Stimulated activated CD4-positive, alpha-beta T cell treated with anti-CD3 and anti-CD28 coated beads, Interleukin-12 subunit alpha, Interleukin-12 subunit beta, amount 100 ng/mL, for 24 hours (primary cell): ENCODE results near the gene SYVN1.
"Not testable (repeated sequence)": the region's sequence is repeated elsewhere in the genome, so short reads cannot be mapped to it uniquely, and the experiment has no call there.

Source experiments
- DNase-seq, 2 experiments: peaks; one replicate each; pipeline ENCODE4 v3.0.0-alpha.2; 2020; ENCODE audit warnings: low read depth in 2 of 2

The SYVN1 gene

GRCh38 chr11:65151331-65151899, 17.1 kb upstream of the SYVN1 start:
- no peak for DNase-seq

GRCh38 chr11:65150509-65151299, 16.4 kb upstream of the SYVN1 start:
- no peak for DNase-seq

- DNase-seq, result not testable (repeated sequence)
These were observed 15.8 kb upstream of the SYVN1 start for GRCh38 chr11:65150131-65150508.

DNA sequence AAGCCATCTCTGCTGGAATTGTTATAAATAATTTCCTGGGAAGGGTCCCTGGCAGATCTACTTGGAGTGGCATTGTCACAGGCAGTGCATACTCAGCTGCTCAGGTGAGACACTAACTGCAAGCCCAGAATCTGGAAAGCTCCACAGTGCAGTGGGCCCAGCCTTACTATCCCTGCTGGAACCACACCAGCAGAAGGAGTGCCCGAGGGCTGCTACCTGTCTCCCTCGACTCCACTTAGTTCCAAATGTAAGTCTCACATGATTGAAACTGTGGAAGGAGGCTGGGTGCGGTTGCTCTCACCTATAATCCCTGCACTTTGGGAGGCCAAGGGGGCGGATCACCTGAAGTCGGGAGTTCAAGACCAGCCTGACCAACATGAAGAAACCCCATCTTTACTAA, 14.3 kb upstream of the SYVN1 start:
- DNase-seq, result no peak

- no peak for DNase-seq
These were observed 13.2 kb upstream of the SYVN1 start for GRCh38 chr11:65147352-65148075.

GRCh38 chr11:65141896-65142494, 7.7 kb upstream of the SYVN1 start:
- DNase-seq, result no peak

DNA sequence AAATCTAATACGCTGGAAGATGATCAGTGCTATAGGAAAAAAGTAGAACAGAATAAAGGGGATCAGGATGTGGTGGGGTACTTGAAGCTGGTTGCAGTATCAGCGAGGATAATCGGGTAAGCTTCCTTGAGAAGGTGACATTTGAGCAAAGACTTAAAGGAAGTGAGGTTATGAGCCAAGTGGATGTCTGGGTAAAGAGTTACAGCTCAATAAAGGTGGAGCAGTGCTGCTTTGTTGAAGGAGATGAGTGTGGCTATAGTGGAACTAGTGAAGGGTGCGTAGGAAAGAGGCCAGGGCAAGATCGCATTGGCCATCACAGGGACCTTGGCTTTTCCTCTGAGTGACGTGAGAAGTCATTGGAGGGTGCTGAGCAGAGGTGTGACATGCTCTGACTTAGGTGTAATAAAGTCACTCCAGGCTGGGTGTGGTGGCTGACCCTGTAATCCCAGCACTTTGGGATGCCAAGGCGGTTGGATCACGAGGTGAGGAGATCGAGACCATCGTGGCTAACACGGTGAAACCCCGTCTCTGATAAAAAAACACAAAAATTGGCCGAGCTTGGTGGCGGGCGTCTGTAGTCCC, 2.3 kb upstream of the SYVN1 start:
- no peak for DNase-seq

- no peak for DNase-seq
These were observed 1.4 kb upstream of the SYVN1 start for GRCh38 chr11:65135633-65136145.

DNA sequence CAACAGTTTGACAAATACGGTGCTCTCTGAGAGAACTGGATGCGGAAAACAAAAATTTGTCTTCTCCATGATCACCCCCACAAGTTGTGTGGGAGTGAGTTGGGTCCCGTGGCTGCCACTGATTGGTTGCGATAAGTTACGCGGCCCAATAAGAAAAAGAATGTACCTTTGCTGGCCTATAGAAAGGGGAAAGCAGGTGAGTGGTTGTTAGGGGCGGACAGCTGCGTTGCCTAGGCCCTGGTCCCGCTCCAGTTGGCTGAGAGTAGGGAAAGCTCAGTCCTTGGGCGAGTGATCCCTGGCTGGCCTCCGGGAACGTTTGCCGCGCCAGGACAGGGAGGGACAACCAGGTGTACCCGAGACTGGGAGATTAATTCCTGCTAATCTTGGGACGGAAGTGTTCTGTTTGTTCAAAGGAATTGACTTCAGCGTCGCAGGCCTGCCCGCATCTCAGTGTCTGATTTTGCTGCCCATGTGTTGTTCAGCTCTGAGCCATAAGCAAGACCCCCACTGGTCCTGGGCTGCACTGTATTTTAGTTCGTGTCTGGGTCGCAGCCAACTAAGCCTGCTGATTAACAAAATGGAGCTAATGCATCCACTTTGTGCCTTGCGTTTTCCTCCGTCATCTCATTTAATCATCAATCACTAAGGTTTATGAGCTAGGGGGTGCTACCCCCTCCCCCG, 773 bp upstream of the SYVN1 start:
- DNase-seq, result peak; percentile 66 to 72

GRCh38 chr11:65133724-65134123, 595 bp downstream of the SYVN1 start:
- DNase-seq, result no peak

DNA sequence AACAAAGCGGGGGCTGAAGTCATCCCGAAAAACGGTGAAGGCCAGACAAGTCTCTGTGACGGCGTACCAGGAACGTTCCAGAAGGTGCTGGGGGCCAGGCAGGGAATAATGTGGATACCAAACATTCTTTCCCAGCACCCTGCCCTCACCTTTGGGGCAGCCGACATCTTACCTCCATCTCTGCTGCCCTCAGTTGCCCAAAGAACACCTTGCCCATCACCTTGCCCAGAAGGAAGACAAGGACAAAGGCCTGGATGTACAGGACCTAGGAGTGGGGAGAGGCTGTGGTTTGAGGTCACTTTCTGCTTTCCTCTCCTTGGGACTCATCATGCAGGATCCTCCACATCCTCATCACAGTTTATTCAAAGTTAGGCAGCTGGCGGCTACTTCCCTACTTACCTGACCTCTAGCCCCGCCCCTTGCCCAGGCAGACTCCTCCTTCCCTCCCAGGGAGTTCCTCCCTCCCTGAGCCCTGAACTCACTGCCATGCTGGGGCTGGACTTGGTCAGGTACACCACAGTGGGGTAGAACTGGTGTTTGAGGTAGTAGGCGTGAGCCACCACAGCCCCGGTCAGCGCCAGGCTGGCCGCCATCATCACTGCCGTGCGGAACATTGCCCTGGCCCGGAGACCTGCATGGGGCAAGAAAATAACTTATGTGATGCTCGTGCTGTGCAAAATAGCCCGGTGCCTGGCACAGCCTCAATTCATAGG, 1.2 kb downstream of the SYVN1 start:
- DNase-seq, result peak in 1 of 2 experiments; percentile 66

DNA sequence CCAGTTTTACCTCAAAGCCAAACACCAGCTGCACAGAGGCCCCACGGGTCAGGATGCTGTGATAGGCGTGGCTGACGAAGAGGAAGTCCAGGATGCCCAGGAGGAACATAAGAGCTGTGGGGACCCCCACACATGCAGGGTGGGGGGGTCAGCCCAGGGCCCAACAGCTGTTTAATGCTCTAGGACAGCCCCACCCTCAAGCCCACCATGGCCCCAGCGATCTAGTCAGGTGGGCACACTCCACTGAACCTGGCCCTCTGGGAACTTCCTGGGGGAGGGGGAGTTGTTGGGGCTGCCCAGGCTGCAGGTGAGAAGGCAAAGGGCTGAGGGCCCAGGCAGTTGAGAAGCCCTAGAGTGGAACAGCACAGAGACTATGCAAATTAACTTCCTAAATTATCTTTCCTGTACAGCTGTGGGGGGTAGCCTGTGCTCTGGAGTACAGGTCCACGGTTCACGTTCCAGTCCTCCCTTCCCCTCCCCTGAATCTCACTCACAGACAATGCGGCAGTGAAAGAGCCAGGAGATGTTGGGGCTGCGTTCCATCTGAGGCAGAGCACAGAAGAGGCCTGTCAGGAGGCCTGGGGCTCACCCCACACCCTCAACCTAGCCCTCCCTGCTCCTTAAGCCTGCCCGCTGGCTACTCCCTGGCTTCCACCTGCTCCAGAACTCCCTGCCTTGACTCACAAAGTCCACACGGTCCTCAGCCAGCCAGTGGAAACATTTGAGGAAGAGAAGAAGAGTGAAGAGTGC, 1.9 kb downstream of the SYVN1 start:
- DNase-seq, result no peak

GRCh38 chr11:65131895-65132237, 2.5 kb downstream of the SYVN1 start:
- no peak for DNase-seq

GRCh38 chr11:65131417-65131776, 2.9 kb downstream of the SYVN1 start:
- no peak for DNase-seq

- no peak for DNase-seq
These were observed 3.5 kb downstream of the SYVN1 start for GRCh38 chr11:65130631-65131416.

GRCh38 chr11:65129649-65130441, 4.5 kb downstream of the SYVN1 start:
- DNase-seq, result no peak

DNA sequence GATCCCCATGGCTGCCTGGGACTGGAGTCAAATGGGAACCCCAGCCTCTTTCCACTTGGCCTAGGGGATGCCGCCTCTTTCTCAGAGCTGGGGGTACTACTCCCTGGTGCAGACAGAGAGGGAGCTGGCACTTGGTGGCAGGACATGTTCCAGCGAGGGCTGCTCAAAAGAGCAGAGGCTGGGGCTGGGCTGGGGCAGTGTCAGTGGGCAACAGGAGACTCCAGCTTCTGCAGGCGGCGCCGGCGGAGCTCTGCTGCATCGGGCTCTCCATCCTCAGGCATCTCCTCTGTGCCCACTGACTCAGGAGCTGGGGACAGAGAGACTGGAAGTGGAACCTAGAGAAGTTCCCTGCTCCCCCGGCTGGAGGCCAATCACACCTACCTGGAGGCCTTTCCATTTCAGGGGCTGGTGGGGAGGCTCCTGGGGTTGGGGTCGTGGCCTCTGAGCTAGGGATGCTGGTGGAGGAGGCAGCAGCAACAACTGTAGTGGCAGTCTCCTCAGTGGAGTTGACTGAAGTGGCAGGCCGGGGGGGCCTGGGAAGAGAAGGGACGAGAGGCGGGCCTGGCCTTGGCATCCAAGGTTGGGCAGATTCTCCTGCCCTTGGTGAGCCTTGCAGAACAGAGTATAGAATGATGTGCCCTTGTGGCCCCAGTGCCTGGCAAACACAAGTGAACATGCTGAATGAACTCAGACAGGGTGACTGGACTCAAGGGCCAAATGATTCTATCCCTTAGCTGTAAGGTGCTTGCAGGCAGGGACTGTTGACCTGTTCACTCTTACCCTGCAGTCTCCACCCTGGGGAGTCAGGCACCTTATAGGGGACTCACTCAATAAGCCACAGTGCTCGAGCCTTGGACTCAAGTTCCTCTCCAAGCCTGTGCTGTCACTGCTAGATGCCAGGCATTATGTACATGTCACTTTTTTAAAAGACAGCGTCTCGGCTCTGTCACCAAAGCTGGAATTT, 5.9 kb downstream of the SYVN1 start:
- DNase-seq, result no peak
